Skeletal muscle satellite cell (primary cell): ENCODE results near the gene GRID2. TPM values are rescaled to one million over a fixed set of nuclear protein-coding genes. Genes with fewer than 3 reads are reported as not detected.

ENCODE experiments used
- H3K27me3 ChIP-seq: 2 replicates; pipeline ENCODE4 v1.7.0; 2013; ENCODE audit warnings: low read length; ENCODE audit not compliant: control insufficient read depth, insufficient read depth
- H3K36me3 ChIP-seq: 2 replicates; pipeline ENCODE4 v1.7.0; 2013; ENCODE audit warnings: mild to moderate bottlenecking, control low read depth, low read length; ENCODE audit not compliant: insufficient read depth
- H3K4me1 ChIP-seq: 2 replicates; pipeline ENCODE4 v1.7.0; 2013; ENCODE audit warnings: low read length; ENCODE audit not compliant: control insufficient read depth, insufficient read depth
- H3K4me2 ChIP-seq: 2 replicates; pipeline ENCODE4 v1.7.0; 2013; ENCODE audit warnings: mild to moderate bottlenecking, low read length
- H3K4me3 ChIP-seq: 2 replicates; pipeline ENCODE4 v1.7.0; 2013; ENCODE audit warnings: low read length
- H3K9ac ChIP-seq: 2 replicates; pipeline ENCODE4 v1.7.0; 2013; ENCODE audit warnings: mild to moderate bottlenecking, low read depth, low read length, moderate library complexity
- H3K9me3 ChIP-seq: replicated peaks from 2 replicates; pipeline ENCODE4 v1.7.0; 2013; ENCODE audit warnings: mild to moderate bottlenecking, control low read depth, low read length
- total RNA-seq: library from RNA; depleted of rRNA; stranded (reverse); fragments of >200 nt; gene quantifications from 2 replicates; pipeline ENCODE4 v1.2.3, GENCODE V29; 2012; rRNA removed

GRID2 gene
- total RNA-seq = not detected in 2 replicates

- Histone ChIP-seq H3K27me3 (peaks cover 78% of the 10 kb centered on the region), H3K36me3 (no peaks in the 10 kb centered on the region), H3K9ac (no peak within 1 kb of the TSS), H3K4me3 (peak within 1 kb of the TSS; percentile 60), H3K4me1 (peaks cover 18% of the 10 kb centered on the region), H3K4me2 (peak within 1 kb of the TSS; percentile 81), H3K9me3 (no peaks in the 10 kb centered on the region)
These were observed at the start of gene GRID2 for GRCh38 chr4:92303621-92304027. GRID2 (plus strand) TSS chr4:92303966.

GRCh38 chr4:92253986-92254671, 49.6 kb upstream of the GRID2 start:
- no peaks in the 10 kb centered on the region for H3K4me1 ChIP-seq
- H3K4me3 ChIP-seq = no peak overlapping the region
- H3K9ac ChIP-seq = no peak overlapping the region
- H3K9me3 ChIP-seq = no peaks in the 10 kb centered on the region
- H3K4me2 ChIP-seq = no peak overlapping the region
- no peaks in the 10 kb centered on the region for H3K27me3 ChIP-seq
- H3K36me3 ChIP-seq = no peaks in the 10 kb centered on the region

- Histone ChIP-seq H3K4me2 (no peak overlapping the region), H3K36me3 (no peaks in the 10 kb centered on the region), H3K4me3 (no peak overlapping the region), H3K4me1 (no peaks in the 10 kb centered on the region), H3K9ac (no peak overlapping the region), H3K9me3 (no peaks in the 10 kb centered on the region), H3K27me3 (no peaks in the 10 kb centered on the region)
These were observed 48.9 kb upstream of the GRID2 start for GRCh38 chr4:92254767-92255442.

GRCh38 chr4:92255920-92256244, 47.9 kb upstream of the GRID2 start:
- Histone ChIP-seq H3K9me3 (no peaks in the 10 kb centered on the region), H3K27me3 (no peaks in the 10 kb centered on the region), H3K4me1 (no peaks in the 10 kb centered on the region), H3K36me3 (no peaks in the 10 kb centered on the region), H3K4me2 (no peak overlapping the region), H3K4me3 (no peak overlapping the region), H3K9ac (no peak overlapping the region)

- Histone ChIP-seq H3K4me2 (no peak overlapping the region), H3K4me1 (peaks cover 3% of the 10 kb centered on the region), H3K4me3 (no peak overlapping the region), H3K9me3 (no peaks in the 10 kb centered on the region), H3K36me3 (no peaks in the 10 kb centered on the region), H3K27me3 (no peaks in the 10 kb centered on the region), H3K9ac (no peak overlapping the region)
These were observed 45.6 kb upstream of the GRID2 start for GRCh38 chr4:92257931-92258857.

GRCh38 chr4:92261256-92261655, 42.5 kb upstream of the GRID2 start:
- no peaks in the 10 kb centered on the region for H3K27me3 ChIP-seq
- no peak overlapping the region for H3K9ac ChIP-seq
- no peaks in the 10 kb centered on the region for H3K9me3 ChIP-seq
- H3K4me2 ChIP-seq = no peak overlapping the region
- no peaks in the 10 kb centered on the region for H3K36me3 ChIP-seq
- no peak overlapping the region for H3K4me3 ChIP-seq
- H3K4me1 ChIP-seq = peaks cover 3% of the 10 kb centered on the region

- no peaks in the 10 kb centered on the region for H3K27me3 ChIP-seq
- H3K4me3 ChIP-seq = no peak overlapping the region
- no peak overlapping the region for H3K9ac ChIP-seq
- no peaks in the 10 kb centered on the region for H3K36me3 ChIP-seq
- H3K4me1 ChIP-seq = peaks cover 3% of the 10 kb centered on the region
- no peaks in the 10 kb centered on the region for H3K9me3 ChIP-seq
- no peak overlapping the region for H3K4me2 ChIP-seq
These were observed 41.4 kb upstream of the GRID2 start for GRCh38 chr4:92262371-92262770.

- H3K4me2 ChIP-seq = no peak overlapping the region
- no peaks in the 10 kb centered on the region for H3K36me3 ChIP-seq
- no peaks in the 10 kb centered on the region for H3K9me3 ChIP-seq
- H3K4me1 ChIP-seq = peaks cover 3% of the 10 kb centered on the region
- H3K4me3 ChIP-seq = no peak overlapping the region
- H3K27me3 ChIP-seq = no peaks in the 10 kb centered on the region
- H3K9ac ChIP-seq = no peak overlapping the region
These were observed 40.8 kb upstream of the GRID2 start for GRCh38 chr4:92263010-92263409.

- peaks cover 3% of the 10 kb centered on the region for H3K4me1 ChIP-seq
- H3K9me3 ChIP-seq = no peaks in the 10 kb centered on the region
- H3K27me3 ChIP-seq = no peaks in the 10 kb centered on the region
- no peak overlapping the region for H3K4me2 ChIP-seq
- no peaks in the 10 kb centered on the region for H3K36me3 ChIP-seq
- H3K9ac ChIP-seq = no peak overlapping the region
- no peak overlapping the region for H3K4me3 ChIP-seq
These were observed 40.2 kb upstream of the GRID2 start for GRCh38 chr4:92263575-92263974.

GRCh38 chr4:92264163-92264562, 39.6 kb upstream of the GRID2 start:
- Histone ChIP-seq H3K36me3 (no peaks in the 10 kb centered on the region), H3K9ac (no peak overlapping the region), H3K4me3 (no peak overlapping the region), H3K4me1 (peaks cover 3% of the 10 kb centered on the region), H3K9me3 (no peaks in the 10 kb centered on the region), H3K27me3 (no peaks in the 10 kb centered on the region), H3K4me2 (no peak overlapping the region)

GRCh38 chr4:92265021-92265420, 38.7 kb upstream of the GRID2 start:
- H3K4me2 ChIP-seq = no peak overlapping the region
- no peak overlapping the region for H3K4me3 ChIP-seq
- H3K4me1 ChIP-seq = peaks cover 3% of the 10 kb centered on the region
- H3K27me3 ChIP-seq = no peaks in the 10 kb centered on the region
- H3K36me3 ChIP-seq = no peaks in the 10 kb centered on the region
- H3K9me3 ChIP-seq = no peaks in the 10 kb centered on the region
- no peak overlapping the region for H3K9ac ChIP-seq
